Activated naive CD4-positive, alpha-beta T cell treated with anti-CD3 and anti-CD28 coated beads, Interleukin-2, amount 50 U/mL, for 16 hours (primary cell): Measurements from ENCODE around the gene LYRM7.
"Not testable (repeated sequence)": the region's sequence is repeated elsewhere in the genome, so short reads cannot be mapped to it uniquely, and the experiment has no call there.

Experiments used
- DNase-seq: peaks from one replicate; pipeline ENCODE4 v3.0.0-alpha.2; 2020

LYRM7 gene

DNA sequence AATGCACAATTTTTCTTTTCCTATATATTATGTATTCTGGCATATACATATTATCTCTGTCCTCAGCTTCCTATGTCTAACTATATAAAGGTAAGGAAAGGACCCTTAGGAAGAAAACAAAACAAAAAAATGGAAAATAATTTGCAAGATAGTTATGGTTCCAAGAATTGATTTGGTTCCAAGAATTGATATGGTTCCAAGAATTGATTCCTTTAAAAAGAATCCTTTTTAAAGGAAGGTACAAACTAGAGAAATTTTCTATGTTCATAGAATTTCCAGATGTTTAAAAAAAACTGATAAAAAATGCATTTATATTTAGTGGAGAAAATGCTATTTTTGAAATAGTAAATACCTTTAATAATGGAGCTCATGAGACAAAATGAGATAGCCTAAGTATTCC is 12.1 kb downstream of the LYRM7 start:
- DNase-seq = no peak

DNA sequence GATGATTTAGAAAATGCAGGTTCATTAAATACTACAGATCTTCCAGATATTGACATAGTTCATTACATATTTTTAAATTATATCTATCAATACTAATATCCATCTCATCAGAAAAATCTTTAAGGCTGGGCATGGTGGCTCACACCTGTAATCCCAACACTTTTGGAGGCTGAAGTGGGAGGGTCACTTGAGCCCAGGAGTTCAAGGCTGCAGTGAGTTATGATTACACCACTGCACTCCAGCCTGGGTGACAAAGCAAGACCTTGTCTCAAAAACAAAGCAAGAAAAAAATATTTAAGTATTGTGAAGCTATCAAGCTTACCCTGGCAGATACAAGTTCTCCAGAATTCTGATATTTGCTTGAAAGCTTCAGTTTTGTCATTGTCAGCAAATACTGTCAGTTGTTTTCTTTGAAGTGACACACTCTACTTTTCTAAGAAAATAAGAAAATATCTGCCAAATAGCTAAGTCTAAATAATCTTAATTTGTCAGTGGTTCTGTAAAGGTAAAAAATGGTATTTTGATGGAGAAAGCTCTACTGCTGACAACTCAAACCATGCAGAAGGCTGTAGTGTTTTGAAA is 14.9 kb downstream of the LYRM7 start:
- DNase-seq = no peak

DNA sequence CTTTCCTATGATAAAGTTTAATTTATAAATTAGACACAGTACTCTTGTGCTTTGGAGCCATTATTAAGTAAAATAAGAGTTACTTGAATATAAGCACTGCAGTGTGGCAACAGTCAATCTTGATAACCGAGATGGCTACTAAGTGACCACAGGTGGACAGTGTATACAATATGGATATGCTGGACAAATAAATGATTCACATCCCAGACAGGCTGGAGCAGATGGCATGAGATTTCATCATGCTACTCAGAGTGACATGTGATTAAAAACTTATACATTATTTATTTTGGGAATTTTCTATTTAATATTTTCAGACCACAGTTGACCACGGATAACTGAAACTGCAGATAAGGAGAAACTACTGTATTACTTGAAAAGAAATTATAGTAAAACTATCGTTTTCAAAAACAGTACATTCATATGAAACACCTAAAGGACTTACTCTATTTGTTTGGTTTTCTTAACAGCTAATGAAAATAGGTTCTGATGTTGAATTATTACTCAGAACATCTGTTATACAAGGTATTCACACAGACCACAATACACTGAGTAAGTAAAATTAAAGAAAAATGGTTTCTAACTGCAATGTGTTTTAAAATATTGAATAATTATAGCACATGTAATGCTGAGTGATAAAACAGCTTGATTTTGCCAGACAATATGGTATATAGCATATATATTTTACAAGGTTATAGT is 16.0 kb downstream of the LYRM7 start:
- no peak for DNase-seq

DNA sequence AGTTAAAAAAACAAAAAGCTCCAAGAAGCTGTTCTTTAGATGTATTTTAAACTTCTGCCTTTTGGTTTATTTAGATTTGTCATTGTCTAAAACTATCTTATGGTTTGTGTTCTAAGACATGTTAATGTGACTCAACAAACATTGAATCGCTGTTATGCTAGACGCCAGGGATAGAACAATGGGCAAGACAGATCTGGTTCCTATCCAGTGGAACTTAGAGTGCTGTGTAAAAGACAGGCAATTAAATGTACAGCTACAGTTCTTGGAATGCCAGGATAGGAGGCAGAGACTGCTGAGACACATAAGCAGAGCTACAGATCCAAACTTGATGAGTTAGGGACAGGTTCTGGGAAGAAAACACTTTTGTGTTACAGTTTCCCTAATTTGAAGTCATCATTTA is 22.4 kb downstream of the LYRM7 start:
- no peak for DNase-seq

DNA sequence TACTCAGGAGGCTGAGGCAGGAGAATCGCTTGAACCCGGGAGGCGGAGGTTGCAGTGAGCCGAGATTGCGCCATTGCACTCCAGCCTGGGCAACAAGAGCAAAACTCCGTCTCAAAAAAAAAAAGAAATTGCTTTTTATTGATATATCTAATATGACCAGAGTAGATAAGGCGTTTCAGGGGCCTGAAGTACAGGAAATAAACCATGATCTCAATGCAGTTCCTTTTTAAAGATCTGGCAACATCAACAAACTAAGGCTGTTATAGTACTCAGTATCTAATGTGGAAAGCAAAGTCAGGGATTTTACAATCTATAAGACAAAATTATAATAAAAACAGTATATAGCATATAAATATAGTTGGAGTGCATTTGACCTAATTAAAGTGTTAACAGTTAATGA is 23.2 kb downstream of the LYRM7 start:
- DNase-seq = not testable (repeated sequence)

DNA sequence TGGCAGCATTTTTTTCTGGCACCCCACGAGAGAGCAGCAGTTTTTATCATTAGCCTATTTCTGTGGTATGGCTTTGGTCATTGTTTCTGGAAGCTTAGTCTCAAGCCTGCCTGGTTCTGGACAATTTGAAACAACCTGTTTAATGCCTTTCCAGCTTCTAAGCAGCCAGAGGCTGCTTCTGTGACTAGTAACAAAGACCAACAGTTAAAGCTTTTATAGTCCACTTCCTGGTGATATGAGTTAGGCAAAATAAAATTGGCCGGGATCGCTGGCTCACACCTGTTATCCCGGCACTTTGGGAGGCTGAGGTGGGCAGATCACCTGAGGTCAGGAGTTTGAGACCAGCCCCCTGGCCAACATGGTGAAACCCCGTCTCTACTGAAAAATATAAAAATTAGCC is 24.0 kb downstream of the LYRM7 start:
- no peak for DNase-seq

DNA sequence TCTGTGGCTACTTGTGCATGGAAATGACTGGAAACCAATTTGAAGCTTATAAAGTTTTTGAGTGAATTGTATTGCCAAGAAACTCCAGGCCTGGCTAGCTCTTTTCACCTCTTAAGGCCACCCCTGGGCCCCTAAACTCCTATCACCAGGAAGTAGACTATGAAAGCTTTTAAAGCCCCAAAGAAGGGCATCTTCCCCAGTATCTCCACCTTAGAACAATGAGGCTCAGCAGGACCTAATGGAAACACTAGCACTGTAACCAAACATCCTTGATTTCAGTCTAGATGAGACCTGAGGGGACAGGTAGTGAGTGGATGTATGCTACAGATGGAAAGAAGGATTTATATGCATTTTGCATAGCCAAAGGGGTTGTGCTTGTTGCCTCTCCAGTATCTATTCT is 25.0 kb downstream of the LYRM7 start:
- no peak for DNase-seq

DNA sequence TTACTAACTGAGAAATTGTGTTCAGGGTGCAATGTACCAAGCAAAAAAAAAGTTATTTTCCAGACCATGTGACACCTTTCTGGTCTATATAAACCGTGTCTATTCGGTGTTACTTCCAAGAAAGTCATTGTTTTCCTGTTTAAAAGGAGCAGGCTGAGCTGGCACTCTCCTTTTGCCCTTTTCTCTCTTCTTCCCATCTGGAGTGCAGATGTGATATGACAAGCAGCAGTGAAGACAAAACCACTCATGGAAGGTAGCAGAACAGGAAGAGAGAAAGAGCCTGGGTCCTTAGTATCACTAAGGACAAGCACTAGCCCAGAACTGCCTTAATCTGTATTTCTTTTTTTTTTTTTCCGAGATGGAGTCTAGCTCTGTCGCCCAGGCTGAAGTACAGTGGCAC is 25.6 kb downstream of the LYRM7 start:
- DNase-seq = no peak

DNA sequence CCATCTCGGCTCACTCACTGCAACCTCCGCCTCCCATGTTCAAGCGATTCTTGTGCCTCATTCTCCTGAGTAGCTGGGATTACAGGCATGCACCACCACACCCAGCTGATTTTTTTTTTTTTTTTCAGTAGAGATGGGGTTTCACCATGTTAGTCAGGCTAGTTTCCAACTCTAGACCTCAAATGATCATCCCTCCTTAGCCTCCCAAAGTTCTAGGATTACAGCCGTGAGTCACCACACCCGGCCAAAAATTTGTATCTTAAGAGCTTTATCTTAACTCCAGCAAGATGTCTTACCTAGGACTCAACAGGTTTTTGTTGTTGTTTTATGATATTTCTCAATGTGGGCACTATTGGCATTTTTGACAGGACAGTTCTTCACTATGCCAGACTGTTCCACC is 27.9 kb downstream of the LYRM7 start:
- DNase-seq = no peak

DNA sequence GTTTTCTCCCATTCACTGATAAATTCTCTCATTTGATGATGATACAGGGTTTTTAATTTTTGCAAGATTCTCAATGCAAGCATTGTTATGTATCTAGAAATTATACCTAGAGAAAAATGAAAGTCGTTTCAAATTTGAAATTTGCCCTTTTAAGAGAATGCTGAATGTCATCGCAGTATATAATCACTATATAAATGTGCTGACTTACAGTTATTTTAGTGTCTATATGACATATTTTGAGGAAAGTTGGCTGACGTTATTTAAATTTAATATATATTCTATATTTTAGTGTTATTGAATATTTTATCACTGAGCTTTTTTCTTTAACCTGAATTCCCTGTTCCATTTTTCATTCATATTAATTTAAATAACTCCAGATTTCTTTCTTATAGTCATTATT is 29.8 kb downstream of the LYRM7 start:
- no peak for DNase-seq

DNA sequence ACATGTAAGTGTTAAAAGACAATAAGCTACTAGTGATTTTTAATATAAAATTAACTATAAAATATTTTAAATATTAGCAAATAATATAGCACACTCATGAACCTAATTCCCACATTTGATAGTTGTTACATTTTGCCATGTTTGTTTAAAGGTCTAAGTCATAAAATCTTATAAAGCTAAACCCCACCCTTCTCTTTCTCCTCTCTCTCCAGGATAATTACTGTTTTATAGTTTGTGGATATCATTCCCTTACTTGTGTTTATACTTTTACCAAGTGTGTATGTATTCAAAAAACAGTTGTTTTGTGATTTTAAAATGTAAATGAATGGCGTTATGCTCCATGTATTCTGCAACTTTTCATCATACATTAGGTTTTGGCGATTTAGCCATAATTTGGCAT is 34.2 kb downstream of the LYRM7 start:
- DNase-seq = no peak

DNA sequence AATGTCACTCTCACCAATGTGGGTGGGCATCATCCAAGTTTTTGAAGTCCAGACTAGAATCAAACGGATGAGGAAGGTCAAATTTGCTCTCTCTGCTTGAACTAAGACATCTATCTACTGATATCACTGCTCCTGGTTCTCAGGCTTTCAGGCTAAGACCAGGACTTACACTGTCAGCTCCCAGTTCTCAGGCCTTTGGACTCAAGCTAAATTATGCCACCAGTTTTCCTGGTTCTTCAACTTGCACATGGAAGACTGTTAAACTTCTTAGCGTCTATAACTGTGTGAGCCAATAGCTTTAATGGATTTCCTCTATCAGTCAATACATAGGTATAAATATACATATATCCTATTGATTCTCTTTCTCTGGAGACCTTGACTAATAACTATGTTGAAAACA is 35.3 kb downstream of the LYRM7 start:
- DNase-seq = no peak

DNA sequence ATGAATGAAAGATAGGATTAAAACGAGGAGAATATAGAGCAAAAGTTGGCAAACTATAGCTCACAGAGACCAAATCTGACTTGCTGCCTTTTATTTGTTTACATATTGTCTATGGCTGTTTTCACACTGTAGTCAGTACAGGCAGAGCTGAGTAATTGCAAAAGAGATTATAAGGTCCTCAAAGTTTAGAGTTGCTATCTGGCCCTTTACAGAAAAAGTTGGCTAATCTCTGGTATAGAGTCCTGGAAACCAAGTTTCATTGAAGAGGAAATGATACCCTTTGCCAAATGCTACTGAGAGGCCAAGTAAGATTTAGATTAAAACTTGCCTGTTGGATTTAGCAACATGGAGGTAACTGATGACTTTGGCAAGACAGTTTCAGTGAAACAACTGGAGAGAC is 36.0 kb downstream of the LYRM7 start:
- no peak for DNase-seq

DNA sequence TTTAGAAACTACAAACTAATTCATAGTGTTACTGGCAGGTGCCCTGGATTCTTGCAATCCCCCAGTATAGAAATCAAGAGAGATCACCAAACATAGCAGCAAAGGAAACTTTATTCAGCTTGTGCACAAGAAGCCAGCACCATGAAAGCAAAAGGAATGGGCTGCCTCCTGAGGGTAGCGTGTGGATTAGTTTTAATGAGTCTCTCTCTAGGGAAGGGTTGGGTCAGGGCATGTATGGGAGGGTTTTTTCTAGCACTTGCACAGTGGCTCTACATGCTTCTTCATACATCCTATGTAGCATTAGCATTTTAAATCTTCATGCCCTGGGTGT is 38.4 kb downstream of the LYRM7 start:
- DNase-seq = no peak

DNA sequence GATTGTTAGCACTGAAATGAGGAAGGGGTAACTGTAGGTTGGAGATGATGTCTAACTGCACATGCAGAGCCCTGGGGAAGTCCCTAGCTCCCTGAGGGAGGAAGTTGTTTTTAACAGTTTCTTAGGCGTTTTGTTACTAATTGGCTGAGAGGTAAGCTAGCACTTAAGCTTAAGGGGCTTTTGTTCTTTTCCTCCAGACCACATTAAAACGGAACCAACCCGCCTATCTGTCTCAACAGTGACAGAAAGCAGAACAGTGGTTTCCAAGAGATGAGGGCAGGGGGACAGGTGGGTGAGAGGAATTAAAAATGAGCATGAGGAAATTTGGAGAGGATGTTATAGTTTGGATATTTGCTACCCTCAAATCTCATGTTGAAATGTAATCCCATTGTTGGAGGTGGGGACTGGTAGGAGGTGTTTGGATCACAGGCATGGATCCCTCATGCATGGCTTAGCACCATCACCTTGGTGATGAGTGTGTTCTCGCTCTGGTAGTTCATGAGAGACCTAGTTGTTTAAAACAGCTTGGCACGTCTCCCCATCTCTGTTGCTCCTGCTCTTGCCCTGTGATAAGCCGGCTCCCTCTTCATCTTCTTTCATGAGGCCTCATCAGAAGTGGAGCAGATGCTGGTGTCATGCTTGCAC is 38.9 kb downstream of the LYRM7 start:
- DNase-seq = peak; percentile 47

DNA sequence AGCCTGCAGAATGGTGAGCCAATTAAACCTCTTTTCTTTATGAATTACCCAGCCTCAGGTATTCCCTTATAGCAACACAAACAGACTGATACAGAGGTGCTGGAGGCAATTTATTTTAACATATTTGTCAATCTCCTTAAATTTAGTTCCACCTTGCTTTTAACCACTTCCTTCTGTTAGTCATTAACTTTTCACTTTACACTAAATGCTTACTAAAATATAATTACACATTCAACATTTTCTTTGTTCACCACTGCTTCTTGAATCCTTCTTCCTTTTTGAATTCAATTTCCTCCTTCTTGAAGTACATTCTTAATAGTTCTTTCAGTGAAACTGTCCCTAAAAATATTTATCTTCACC is 39.4 kb downstream of the LYRM7 start:
- no peak for DNase-seq

DNA sequence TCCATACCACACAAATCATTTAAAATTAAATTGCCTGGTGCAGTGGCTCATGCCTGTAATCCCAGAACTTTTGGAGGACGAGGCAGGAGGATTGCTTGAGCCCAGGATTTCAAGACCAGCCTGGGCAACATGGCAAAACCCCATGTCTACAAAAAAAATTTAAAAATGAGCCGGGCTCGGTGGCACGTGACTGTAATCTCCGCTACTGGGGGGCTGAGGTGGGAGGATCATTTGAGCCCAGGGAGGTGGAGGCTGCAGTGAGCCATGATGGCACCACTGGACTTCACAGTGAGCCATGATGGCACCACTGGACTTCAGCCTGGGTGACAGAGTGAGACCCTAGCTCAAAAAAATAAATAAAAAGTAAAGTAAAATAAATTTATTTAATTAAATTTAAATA is 40.9 kb downstream of the LYRM7 start:
- DNase-seq = no peak

DNA sequence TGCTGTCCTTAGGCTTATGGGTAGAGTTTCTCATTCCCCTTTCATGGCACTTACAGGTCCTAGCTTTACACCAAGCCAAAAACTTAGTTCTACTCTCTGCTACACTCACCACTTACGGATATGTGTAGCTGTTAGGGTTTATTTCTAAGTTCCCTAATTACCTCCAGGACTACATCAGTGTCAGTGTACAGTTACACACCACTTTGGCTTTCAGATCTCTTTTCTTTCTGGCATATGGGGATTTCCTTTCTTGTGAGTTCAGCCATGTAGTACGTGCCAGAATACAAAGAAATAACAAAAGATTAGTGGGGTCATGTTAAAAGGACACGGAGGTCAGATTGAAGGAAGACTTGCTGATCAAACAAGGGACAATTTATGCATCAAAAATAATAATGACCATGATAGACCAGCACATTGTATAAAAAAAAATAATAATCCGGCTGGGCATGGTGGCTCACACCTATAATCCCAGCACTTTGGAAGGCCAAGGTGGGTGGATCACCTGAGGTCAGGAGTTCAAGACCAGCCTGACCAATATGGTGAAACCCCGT is 41.8 kb downstream of the LYRM7 start:
- no peak for DNase-seq

DNA sequence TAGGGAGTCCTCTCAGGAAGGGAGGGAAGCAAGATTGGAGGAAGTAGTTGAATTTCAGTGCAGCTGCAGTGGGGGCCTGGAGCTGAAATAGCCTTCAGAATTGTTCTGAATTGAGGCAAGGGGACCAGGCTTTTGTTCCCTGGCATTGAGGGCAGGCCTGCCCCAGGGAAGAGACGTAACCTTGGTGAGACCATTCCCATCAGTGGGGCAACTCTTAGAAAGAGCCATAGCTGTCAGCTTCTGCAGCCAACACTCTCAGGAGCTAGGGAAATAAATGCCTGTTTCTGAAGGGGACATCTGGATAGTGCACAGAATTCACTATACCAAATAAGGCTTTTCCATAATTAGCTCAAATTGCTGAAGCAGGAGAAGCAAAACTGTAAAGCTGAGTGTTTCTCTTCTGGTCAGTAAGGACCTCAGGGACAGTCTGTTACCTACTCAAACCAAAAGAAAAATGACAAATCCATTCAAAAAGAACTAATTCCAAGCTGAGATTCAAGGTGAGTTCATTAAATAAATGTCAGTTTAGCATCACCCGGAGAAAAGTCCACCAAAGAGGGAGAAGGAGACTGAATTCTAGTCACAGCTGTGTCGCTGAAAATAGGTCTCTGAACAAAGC is 44.0 kb downstream of the LYRM7 start:
- DNase-seq = no peak

DNA sequence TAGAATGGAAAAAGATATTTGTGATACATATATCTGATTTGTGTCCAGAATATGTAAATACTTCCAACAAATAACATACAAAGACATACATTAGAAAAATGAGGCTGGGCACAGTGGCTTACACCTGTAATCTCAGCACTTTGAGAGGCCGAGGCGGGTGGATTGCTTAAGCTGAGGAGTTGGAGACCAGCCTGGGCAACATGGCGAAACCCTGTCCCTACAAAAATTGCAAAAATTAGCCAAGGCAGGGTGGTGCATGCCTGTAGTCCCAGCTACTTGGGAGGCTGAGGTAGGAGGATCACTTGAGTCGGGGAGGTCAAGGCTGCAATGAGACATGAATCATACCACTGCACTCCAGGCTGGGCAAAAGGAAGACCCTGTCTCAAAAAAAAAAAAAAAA is 47.0 kb downstream of the LYRM7 start:
- DNase-seq = no peak

DNA sequence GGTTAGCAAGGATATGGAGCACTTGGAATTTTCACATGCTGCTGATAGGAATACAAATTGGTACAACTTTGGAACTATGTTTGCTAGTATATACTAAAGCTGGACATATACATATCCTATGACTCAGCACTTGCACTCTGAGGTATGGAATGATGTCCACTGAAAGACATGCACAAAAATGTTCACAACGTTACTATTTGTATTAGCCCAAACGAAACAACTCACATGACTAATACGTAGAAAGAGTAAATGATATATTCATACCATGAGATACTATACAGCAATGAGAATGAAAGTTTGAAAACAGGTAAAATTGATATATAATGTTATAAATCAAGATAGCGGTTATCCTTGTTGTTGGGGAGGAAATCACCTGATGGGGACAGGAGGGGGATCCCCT is 47.6 kb downstream of the LYRM7 start:
- DNase-seq = no peak

DNA sequence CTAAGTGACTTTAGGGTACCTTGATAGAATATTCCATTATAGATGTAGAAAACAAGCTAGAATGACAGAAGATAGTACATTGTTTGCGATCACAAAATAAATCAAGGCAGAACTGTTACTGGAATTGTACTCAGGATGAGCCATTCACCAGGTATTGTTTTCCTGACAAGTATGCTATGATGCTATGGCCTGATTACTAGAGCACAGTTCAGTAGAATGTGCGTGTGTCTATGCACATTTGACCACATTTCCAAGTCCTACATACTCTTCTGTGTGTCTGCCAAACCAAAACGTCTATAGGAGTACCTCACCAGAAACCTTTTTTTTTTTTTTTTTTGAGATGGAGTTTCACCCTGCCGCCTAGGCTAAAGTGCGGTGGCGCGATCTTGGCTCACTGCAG is 49.8 kb downstream of the LYRM7 start:
- no peak for DNase-seq

DNA sequence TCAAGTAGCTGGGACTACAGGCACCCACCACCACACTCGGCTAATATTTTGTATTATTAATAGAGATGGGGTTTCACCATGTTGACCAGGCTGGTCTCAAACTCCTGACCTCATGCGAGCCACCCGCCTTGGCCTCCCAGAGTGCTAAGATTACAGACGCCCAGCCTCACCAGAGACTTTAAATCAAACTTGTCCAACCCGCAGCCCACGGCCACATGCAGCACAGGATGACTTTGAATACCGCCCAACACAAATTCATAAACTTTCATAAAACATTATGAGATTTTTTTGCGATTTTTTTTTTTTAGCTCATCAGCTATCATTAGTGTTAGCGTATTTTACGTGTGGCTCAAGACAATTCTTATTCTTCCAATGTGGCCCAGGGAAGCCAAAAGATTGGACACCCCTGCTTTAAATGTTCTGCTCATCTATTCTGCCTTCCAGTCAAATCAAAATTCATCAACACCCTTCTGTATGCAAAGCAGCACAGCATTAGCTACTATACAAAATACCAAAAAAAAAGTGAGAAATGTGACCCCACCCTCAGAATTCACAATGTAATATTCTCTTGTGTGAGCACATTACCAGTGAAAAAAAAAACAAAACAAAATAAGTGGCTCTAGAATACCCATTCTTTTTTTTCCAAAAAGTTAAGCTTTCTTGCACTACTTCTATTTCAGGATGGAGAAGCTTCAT is 50.4 kb downstream of the LYRM7 start:
- no peak for DNase-seq

DNA sequence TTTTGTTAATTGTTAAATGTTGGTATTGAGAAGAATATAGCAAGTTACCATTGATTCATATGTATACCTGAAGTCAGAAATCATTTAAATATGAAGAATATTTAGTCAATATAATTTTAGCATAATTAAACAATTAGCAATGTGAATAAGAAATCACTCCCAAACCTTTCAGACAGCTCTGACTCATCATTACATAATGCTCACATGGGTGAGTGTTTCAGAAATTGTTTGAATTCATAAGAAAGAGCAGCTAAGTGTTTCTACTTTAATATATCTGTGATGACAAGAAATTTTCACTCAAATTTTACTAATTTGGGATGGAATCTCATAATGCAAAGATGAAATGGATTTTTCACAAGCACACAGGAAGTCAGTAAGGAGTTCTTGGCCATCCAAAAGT is 51.1 kb downstream of the LYRM7 start:
- no peak for DNase-seq
